ENCODE results near the gene TAX1BP3. TPM values are rescaled to one million over a fixed set of nuclear protein-coding genes. Genes with fewer than 3 reads are reported as not detected.

The TAX1BP3 gene
- total and polyA plus RNA-seq, 9 of the 15 experiments (the other 6 are each of a cell fraction or from before 2014, with no cell fraction given) = 0.99 to 14.5 (median 6.2) TPM

GRCh38 chr17:3704931-3705717 is 36.7 kb upstream of the TAX1BP3 start:
- 45% methylated on average over 18 of the region's 20 CpGs for WGBS (ENCODE audit: insufficient coverage, low coverage, missing lambda C conversion rate)
- no peaks in the 10 kb centered on the region for H3K9me1 ChIP-seq (ENCODE audit: control insufficient read depth, insufficient read depth, low read length)
- no peak for ATAC-seq
- H3K4me1 ChIP-seq (replicated peaks in 1 of 2; ENCODE audit: control insufficient read depth in 2 of 2, insufficient read depth in 2 of 2, low read length in 2 of 2) = no peaks in the 10 kb centered on the region; a peak in 1 of 5 replicates
- FAIRE-seq = no peak
- no peak for DNase-seq (ENCODE audit: extremely low read depth in 1 of 4, low spot score in 3 of 4)
- no peak overlapping the region for H3K4me2 ChIP-seq (ENCODE audit: insufficient read depth, low read length)
- H3K36me3 ChIP-seq (ENCODE audit: control insufficient read depth, insufficient read depth, low read length) = no peaks in the 10 kb centered on the region
- no peak overlapping the region for H3K9ac ChIP-seq (ENCODE audit: insufficient read depth in 1 of 2, low read depth in 2 of 2, low read length in 2 of 2)
- H3K27ac ChIP-seq (ENCODE audit: extremely low read depth, low read depth, low read length) = no peak overlapping the region
- no peak overlapping the region for H2AFZ ChIP-seq (ENCODE audit: low read depth, low read length)
- H4K20me1 ChIP-seq (replicated peaks; ENCODE audit: control insufficient read depth, insufficient read depth, low read length) = no peaks in the 10 kb centered on the region
- no peak overlapping the region for H3K4me3 ChIP-seq
- POLR2A ChIA-PET = no interaction called here
- no peaks in the 10 kb centered on the region for H3K27me3 ChIP-seq (ENCODE audit: control insufficient read depth in 2 of 2, insufficient read depth in 2 of 2, low read length in 2 of 2)
- CTCF ChIA-PET (ENCODE audit: low intra/inter-chr PET ratio) = no interaction called here
- in situ Hi-C loops (cut with MboI) = no loop called here
- no peaks in the 10 kb centered on the region for H3K79me2 ChIP-seq (ENCODE audit: control insufficient read depth, insufficient read depth, low read length)
- intact Hi-C loops (cut with micrococcal nuclease) = no loop called here
- no peak for TF ChIP-seq ARID3A (IDR thresholded peaks at IDR 0.05; ENCODE audit: borderline replicate concordance, low read depth, low read length)
- TF ChIP-seq ZNF253 (CRISPR knock-in tag; conservative IDR thresholded peaks at IDR 0.05) = no peak
- TF ChIP-seq CEBPG (CRISPR knock-in tag; IDR thresholded peaks at IDR 0.05) = no peak
- TF ChIP-seq CEBPG (tag; conservative IDR thresholded peaks at IDR 0.05 in 1 of 2, IDR thresholded peaks at IDR 0.05 in 1 of 2) = no peak
- no peak for TF ChIP-seq PYGO2 (tag; IDR thresholded peaks at IDR 0.05)
- TF ChIP-seq NR0B1 (IDR thresholded peaks at IDR 0.05; ENCODE audit: partially characterized antibody) = no peak
- TF ChIP-seq SIRT6 (IDR thresholded peaks at IDR 0.05; ENCODE audit: low read depth, low read length) = no peak
- no peak for TF ChIP-seq ZNF23 (CRISPR knock-in tag; IDR thresholded peaks at IDR 0.05)
- TF ChIP-seq ZNF174 (CRISPR knock-in tag; IDR thresholded peaks at IDR 0.05) = no peak
- TF ChIP-seq CREM (IDR thresholded peaks at IDR 0.05; ENCODE audit: low read depth) = no peak
- no peak for TF ChIP-seq IRF9 (tag; IDR thresholded peaks at IDR 0.05)
- TF ChIP-seq JUNB (CRISPR knock-in tag; conservative IDR thresholded peaks at IDR 0.05) = no peak
- no peak for TF ChIP-seq PML (IDR thresholded peaks at IDR 0.05; ENCODE audit: low read length)
- TF ChIP-seq CBX5 (IDR thresholded peaks at IDR 0.05; ENCODE audit: borderline replicate concordance, low read depth) = no peak
- no peak for TF ChIP-seq ARID1B (IDR thresholded peaks at IDR 0.05)
- TF ChIP-seq HDGF (IDR thresholded peaks at IDR 0.05) = no peak
- no peak for TF ChIP-seq ARID3B (CRISPR knock-in tag; IDR thresholded peaks at IDR 0.05; ENCODE audit: borderline replicate concordance)
- H3K9me3 ChIP-seq (replicated peaks; ENCODE audit: control insufficient read depth, insufficient read depth, low read depth, low read length) = no peaks in the 10 kb centered on the region
- BruUV-seq (replicated peaks) = no TSS peak

Measured in K562 (cell line).